Hepatocyte (in vitro differentiated cells): ENCODE data around the gene RBFOX2. TPM values are rescaled to one million over a fixed set of nuclear protein-coding genes. Genes with fewer than 3 reads are reported as not detected.

Experiments used
- DNase-seq: peaks from one replicate; pipeline ENCODE4 v3.0.0-alpha.2; 2016; ENCODE audit warnings: low spot score
- H2AFZ ChIP-seq: fragments of 200-600 bp; sonication (generic); 2 replicates; pipeline ENCODE4 v1.6.0; 2016; ENCODE audit warnings: antibody characterized with exemption, mild to moderate bottlenecking
- H3K27ac ChIP-seq: fragments of 200-600 bp; sonication (generic); 2 replicates; pipeline ENCODE4 v1.5.1; 2016; ENCODE audit warnings: mild to moderate bottlenecking
- H3K27me3 ChIP-seq: fragments of 200-600 bp; sonication (generic); 2 replicates; pipeline ENCODE4 v1.6.1; 2016
- H3K36me3 ChIP-seq: fragments of 200-600 bp; sonication (generic); replicated peaks from 2 replicates; pipeline ENCODE4 v1.5.1; 2016; ENCODE audit warnings: low read depth; ENCODE audit not compliant: insufficient read depth
- H3K4me1 ChIP-seq: fragments of 200-600 bp; sonication (generic); 2 replicates; pipeline ENCODE4 v1.5.1; 2016; ENCODE audit warnings: mild to moderate bottlenecking, moderate library complexity; ENCODE audit not compliant: insufficient read depth
- H3K4me2 ChIP-seq: fragments of 200-600 bp; sonication (generic); 2 replicates; pipeline ENCODE4 v1.6.0; 2016
- H3K4me3 ChIP-seq: fragments of 200-600 bp; sonication (generic); 2 replicates; pipeline ENCODE4 v1.5.1; 2016; ENCODE audit warnings: mild to moderate bottlenecking
- H3K79me2 ChIP-seq: fragments of 200-600 bp; sonication (generic); 2 replicates; pipeline ENCODE4 v1.6.0; 2017; ENCODE audit warnings: mild to moderate bottlenecking
- H3K9me2 ChIP-seq: fragments of 200-600 bp; sonication (generic); replicated peaks from 2 replicates; pipeline ENCODE4 v1.6.0; 2017; ENCODE audit warnings: mild to moderate bottlenecking; ENCODE audit not compliant: insufficient read depth
- H3K9me3 ChIP-seq: fragments of 200-600 bp; sonication (generic); 2 replicates; pipeline ENCODE4 v1.5.1; 2016; ENCODE audit warnings: low read depth, mild to moderate bottlenecking
- H4K20me1 ChIP-seq: fragments of 200-600 bp; sonication (generic); 2 replicates; pipeline ENCODE4 v1.6.0; 2016; ENCODE audit warnings: mild to moderate bottlenecking; ENCODE audit not compliant: insufficient read depth, poor library complexity, severe bottlenecking
- EZH2 ChIP-seq: fragments of 200-600 bp; sonication (generic); IDR thresholded peaks from 2 replicates; pipeline ENCODE4 v1.6.1; 2016; ENCODE audit warnings: antibody characterized with exemption, mild to moderate bottlenecking, borderline replicate concordance
- EZH2phosphoT487 ChIP-seq: fragments of 200-600 bp; sonication (generic); IDR thresholded peaks from one replicate; pipeline ENCODE4 v1.6.1; 2018; ENCODE audit warnings: antibody characterized with exemption, mild to moderate bottlenecking, low read depth, moderate library complexity; ENCODE audit not compliant: unreplicated experiment, severe bottlenecking
- WGBS: methylation state at CpG from one replicate; pipeline ENCODE4 v1.1.6; 2016; ENCODE audit warnings: low lambda C conversion rate; ENCODE audit errors: missing lambda C conversion rate; 5-methylcytosine and 5-hydroxymethylcytosine counted together
- polyA plus RNA-seq: library from polyadenylated mRNA; unstranded; fragments of >200 nt; fragmentation: Nextera tagmentation; extraction: Ambion mirVana; gene quantifications from 2 replicates; pipeline ENCODE4 v1.2.1, GENCODE V29; 2016
- total RNA-seq: library from RNA; depleted of rRNA; stranded (reverse); fragments of >200 nt; gene quantifications from 2 replicates; pipeline ENCODE4 v1.2.3, GENCODE V29; 2014
- TF ChIP-seq, protein P1 (sequence below): fragments of 200-600 bp; sonication (generic); IDR thresholded peaks from 2 replicates; pipeline ENCODE4 v1.5.1; 2016; ENCODE audit warnings: antibody characterized with exemption, mild to moderate bottlenecking; ENCODE audit not compliant: poor library complexity

Gene RBFOX2
- total and polyA plus RNA-seq, 2 experiments from 2014 or later, result 76.7 to 133 TPM

DNA sequence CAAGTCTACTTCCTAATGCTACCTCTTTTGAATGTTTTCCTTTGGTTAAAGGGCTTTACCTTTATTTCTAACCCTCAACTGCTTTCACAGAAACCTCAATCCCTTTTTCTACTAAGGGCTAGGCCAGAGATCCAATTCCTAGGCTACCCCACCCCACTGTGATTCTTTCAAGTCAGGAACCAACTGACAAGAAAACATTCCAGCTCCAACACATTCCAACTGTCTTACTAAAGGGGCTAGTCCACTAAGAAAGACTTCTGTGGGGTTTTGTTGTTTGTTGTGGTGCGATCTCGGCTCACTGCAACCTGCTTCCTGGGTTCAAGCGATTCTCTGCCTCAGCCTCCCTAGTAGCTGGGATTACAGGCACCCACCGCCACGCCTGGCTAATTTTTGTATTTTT, 159.7 kb downstream of the RBFOX2 start:
- Histone ChIP-seq H3K27ac (no peak overlapping the region), H3K4me3 (no peak overlapping the region), H3K4me1 (peaks cover 7% of the 10 kb centered on the region), H3K36me3 (no peaks in the 10 kb centered on the region), H3K4me2 (no peak overlapping the region), H3K9me2 (no peaks in the 10 kb centered on the region), H2AFZ (no peak overlapping the region), H3K9me3 (no peaks in the 10 kb centered on the region), H3K27me3 (no peaks in the 10 kb centered on the region), H3K79me2 (peaks cover 87% of the 10 kb centered on the region), H4K20me1 (peaks cover 10% of the 10 kb centered on the region)
- 95% methylated on average over 5 of the region's 5 CpGs for WGBS
- DNase-seq, result no peak
- TF ChIP-seq EZH2, result no peak
- TF ChIP-seq, protein P1, sequence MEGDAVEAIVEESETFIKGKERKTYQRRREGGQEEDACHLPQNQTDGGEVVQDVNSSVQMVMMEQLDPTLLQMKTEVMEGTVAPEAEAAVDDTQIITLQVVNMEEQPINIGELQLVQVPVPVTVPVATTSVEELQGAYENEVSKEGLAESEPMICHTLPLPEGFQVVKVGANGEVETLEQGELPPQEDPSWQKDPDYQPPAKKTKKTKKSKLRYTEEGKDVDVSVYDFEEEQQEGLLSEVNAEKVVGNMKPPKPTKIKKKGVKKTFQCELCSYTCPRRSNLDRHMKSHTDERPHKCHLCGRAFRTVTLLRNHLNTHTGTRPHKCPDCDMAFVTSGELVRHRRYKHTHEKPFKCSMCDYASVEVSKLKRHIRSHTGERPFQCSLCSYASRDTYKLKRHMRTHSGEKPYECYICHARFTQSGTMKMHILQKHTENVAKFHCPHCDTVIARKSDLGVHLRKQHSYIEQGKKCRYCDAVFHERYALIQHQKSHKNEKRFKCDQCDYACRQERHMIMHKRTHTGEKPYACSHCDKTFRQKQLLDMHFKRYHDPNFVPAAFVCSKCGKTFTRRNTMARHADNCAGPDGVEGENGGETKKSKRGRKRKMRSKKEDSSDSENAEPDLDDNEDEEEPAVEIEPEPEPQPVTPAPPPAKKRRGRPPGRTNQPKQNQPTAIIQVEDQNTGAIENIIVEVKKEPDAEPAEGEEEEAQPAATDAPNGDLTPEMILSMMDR, result no peak
- no peak for TF ChIP-seq EZH2phosphoT487

DNA sequence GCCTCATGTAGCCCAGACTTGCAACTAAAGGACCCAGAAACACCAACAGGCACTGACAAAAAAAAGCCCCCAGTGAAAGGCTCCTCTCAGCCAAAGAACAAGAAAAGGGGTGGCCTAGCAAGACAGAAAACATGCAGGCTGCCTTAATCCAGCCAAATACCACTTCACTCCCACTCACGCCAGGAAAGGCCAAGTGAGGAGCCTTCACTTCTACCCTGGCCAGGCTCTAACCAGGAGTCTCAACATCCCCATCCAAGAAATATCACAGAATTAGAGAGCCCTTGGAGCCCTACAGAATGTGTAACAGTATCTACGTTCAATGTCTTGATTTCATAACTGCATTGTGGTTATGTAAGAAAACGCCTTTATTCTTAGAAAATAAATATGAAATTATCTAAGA, 162.0 kb downstream of the RBFOX2 start:
- H3K79me2 ChIP-seq, result peaks cover 90% of the 10 kb centered on the region
- no peak overlapping the region for H3K4me3 ChIP-seq
- 69% methylated on average over 3 of the region's 3 CpGs for WGBS
- no peaks in the 10 kb centered on the region for H3K9me2 ChIP-seq
- H3K27ac ChIP-seq, result no peak overlapping the region
- H2AFZ ChIP-seq, result no peak overlapping the region
- H3K9me3 ChIP-seq, result no peaks in the 10 kb centered on the region
- TF ChIP-seq EZH2 (no peak), EZH2phosphoT487 (no peak)
- TF ChIP-seq, protein P1, result no peak
- DNase-seq, result no peak
- H4K20me1 ChIP-seq, result peaks cover 23% of the 10 kb centered on the region
- H3K4me1 ChIP-seq, result peaks cover 14% of the 10 kb centered on the region
- H3K36me3 ChIP-seq, result no peaks in the 10 kb centered on the region
- H3K4me2 ChIP-seq, result no peak overlapping the region
- H3K27me3 ChIP-seq, result no peaks in the 10 kb centered on the region

DNA sequence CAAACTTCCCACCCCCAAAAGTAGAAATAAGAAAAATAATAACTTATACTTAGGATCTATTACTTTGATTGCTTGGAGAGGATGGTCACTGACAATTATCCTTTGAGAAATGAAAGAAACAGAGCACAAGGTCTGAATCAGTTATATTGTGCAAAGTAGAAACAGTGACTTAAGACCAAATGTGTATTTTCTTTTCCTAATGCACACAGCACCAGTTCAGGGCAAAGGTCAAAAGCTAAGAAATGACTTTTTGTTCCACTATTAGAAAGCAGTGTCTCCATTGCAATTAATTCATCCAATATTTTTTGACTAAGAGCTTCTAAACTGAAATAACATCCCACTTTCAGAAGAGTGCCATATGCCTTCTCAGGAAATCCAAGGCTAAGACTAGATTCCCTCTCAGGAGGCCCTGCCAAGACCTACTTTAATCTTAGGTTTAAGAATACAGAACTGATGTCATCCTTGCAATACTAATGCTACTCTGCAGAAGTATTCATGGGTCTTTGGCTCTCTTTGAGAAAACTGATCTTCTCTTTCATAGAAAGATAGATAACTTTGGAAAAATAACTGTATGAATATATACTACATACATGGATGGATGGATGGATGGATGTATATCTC, 164.0 kb downstream of the RBFOX2 start:
- DNase-seq, result no peak
- Histone ChIP-seq H3K4me2 (no peak overlapping the region), H3K27me3 (no peaks in the 10 kb centered on the region), H3K9me3 (no peaks in the 10 kb centered on the region), H3K4me1 (peaks cover 14% of the 10 kb centered on the region), H3K36me3 (no peaks in the 10 kb centered on the region), H3K4me3 (no peak overlapping the region), H4K20me1 (peaks cover 23% of the 10 kb centered on the region), H3K9me2 (no peaks in the 10 kb centered on the region), H2AFZ (no peak overlapping the region), H3K79me2 (peaks cover 91% of the 10 kb centered on the region), H3K27ac (no peak overlapping the region)
- no peak for TF ChIP-seq EZH2phosphoT487
- no peak for TF ChIP-seq EZH2
- TF ChIP-seq, protein P1, result no peak
